HCT116 (cell line): ENCODE data around the gene TMC4. TPM values are rescaled to one million over a fixed set of nuclear protein-coding genes. Genes with fewer than 3 reads are reported as not detected.

Experiments
- ATAC-seq: fragments of 200-7000 bp; cut with Tn5 transposase; 2 replicates; pipeline ENCODE4 v1.9.1; 2020; ENCODE audit warnings: mild to moderate bottlenecking, moderate library complexity
- BruUV-seq: library from RNA; stranded (reverse); fragments of 400-500 nt; replicated peaks from 2 replicates; lab custom pipeline; 2021; lab: Mats Ljungman, UMichigan
- CTCF ChIA-PET: fragments of 300-600 bp; sonication (Branson Sonifier 250); formaldehyde crosslinking; loops from one replicate; lab custom pipeline; 2021; ENCODE audit warnings: antibody characterized with exemption; lab: Charles Lee
- POLR2A ChIA-PET: fragments of 300-600, 350-600 bp; sonication (Branson Sonifier 250); formaldehyde crosslinking; loops from one replicate; lab custom pipeline; 2021; ENCODE audit warnings: antibody characterized with exemption; lab: Charles Lee
- RAD21 ChIA-PET, 2 experiments: fragments of 300-600 bp; sonication (Branson Sonifier 250); formaldehyde crosslinking; loops; one replicate each; lab custom pipeline; 2023; ENCODE audit warnings: low total read pairs in 2 of 2; ENCODE audit not compliant: uncharacterized antibody in 2 of 2, unreplicated experiment in 2 of 2, low non-redundant PET in 1 of 2; lab: Charles Lee
- DNase-seq: peaks from one replicate; pipeline ENCODE4 v3.0.0-alpha.2; 2010; ENCODE audit warnings: low read depth, low spot score
- H2AFZ ChIP-seq: fragments of 200-600 bp; shearing (Covaris generic), sonication (generic); 2 replicates; pipeline ENCODE4 v1.6.1; 2017; ENCODE audit warnings: low read depth, mixed run types, mixed read lengths, antibody characterized with exemption, low read length; ENCODE audit not compliant: poor library complexity, severe bottlenecking
- H3K27ac ChIP-seq: 2 replicates; pipeline ENCODE4 v1.5.1; 2012; ENCODE audit warnings: low read depth, low read length
- H3K27me3 ChIP-seq: fragments of 200-600 bp; sonication (generic); 2 replicates; pipeline ENCODE4 v1.6.1; 2016; ENCODE audit warnings: mixed run types, low read length, mixed read lengths; ENCODE audit not compliant: insufficient read depth
- H3K36me3 ChIP-seq, 2 experiments: fragments of 200-500 bp in 1 of 2; fragments of 200-600 bp in 1 of 2; sonication (Bioruptor generic) in 1 of 2; sonication (generic) in 1 of 2; 2 replicates each; pipeline versions ENCODE4 v1.5.1 to v1.6.1; 2014 to 2016; ENCODE audit warnings: low read length in 2 of 2, inconsistent platforms in 1 of 2, mixed read lengths in 1 of 2, mixed run types in 1 of 2; ENCODE audit not compliant: insufficient read depth in 2 of 2, control insufficient read depth in 1 of 2
- H3K4me1 ChIP-seq, 2 experiments: fragments of 200-600 bp in 1 of 2; sonication (generic) in 1 of 2; 2 replicates each; pipeline versions ENCODE4 v1.5.1 to v1.6.1; 2012 to 2017; ENCODE audit warnings: low read length in 2 of 2, inconsistent platforms in 1 of 2, mild to moderate bottlenecking in 1 of 2, mixed read lengths in 1 of 2, mixed run types in 1 of 2, moderate library complexity in 1 of 2; ENCODE audit not compliant: insufficient read depth in 2 of 2, control insufficient read depth in 1 of 2
- H3K4me2 ChIP-seq: fragments of 200-600 bp; sonication (generic); 2 replicates; pipeline ENCODE4 v1.6.1; 2017; ENCODE audit warnings: mixed run types, low read length, mixed read lengths
- H3K4me3 ChIP-seq, 2 experiments: fragments of 200-600 bp in 1 of 2; sonication (generic) in 1 of 2; replicated peaks in 1 of 2; 2 replicates each; pipeline ENCODE4 v1.5.1; 2011 to 2016; ENCODE audit warnings: low read length in 2 of 2, control low read depth in 1 of 2, low read depth in 1 of 2, mild to moderate bottlenecking in 1 of 2, mixed read lengths in 1 of 2, mixed run types in 1 of 2
- H3K79me2 ChIP-seq: fragments of 200-600 bp; sonication (generic); 2 replicates; pipeline ENCODE4 v1.6.1; 2017; ENCODE audit warnings: mild to moderate bottlenecking, mixed run types, low read length, moderate library complexity, mixed read lengths; ENCODE audit not compliant: insufficient read depth
- H3K9ac ChIP-seq: fragments of 200-600 bp; sonication (generic); 2 replicates; pipeline ENCODE4 v1.6.1; 2016; ENCODE audit warnings: low read length, mixed read lengths
- H3K9me2 ChIP-seq: fragments of 200-600 bp; sonication (generic), shearing (Covaris generic); 2 replicates; pipeline ENCODE4 v1.6.1; 2017; ENCODE audit warnings: mixed run types, mild to moderate bottlenecking, moderate library complexity; ENCODE audit not compliant: insufficient read depth
- H3K9me3 ChIP-seq, 2 experiments: fragments of 200-500 bp in 1 of 2; fragments of 200-600 bp in 1 of 2; sonication (Bioruptor generic) in 1 of 2; sonication (generic) in 1 of 2; 2 replicates each; pipeline ENCODE4 v1.6.1; 2014 to 2017; ENCODE audit warnings: low read length in 2 of 2, mixed read lengths in 2 of 2, inconsistent platforms in 1 of 2, low read depth in 1 of 2, mild to moderate bottlenecking in 1 of 2, mixed run types in 1 of 2, moderate library complexity in 1 of 2; ENCODE audit not compliant: control insufficient read depth in 1 of 2, insufficient read depth in 1 of 2
- H4K20me1 ChIP-seq: fragments of 200-600 bp; sonication (generic), shearing (Covaris generic); 2 replicates; pipeline ENCODE4 v1.6.1; 2017; ENCODE audit warnings: mixed run types, mild to moderate bottlenecking, moderate library complexity; ENCODE audit not compliant: insufficient read depth
- CBX3 ChIP-seq: IDR thresholded peaks from 2 replicates; pipeline ENCODE4 v1.6.1; 2012; ENCODE audit warnings: low read depth
- CEBPB ChIP-seq: IDR thresholded peaks from 2 replicates; pipeline ENCODE4 v1.6.1; 2012; ENCODE audit warnings: low read depth
- EGR1 ChIP-seq: IDR thresholded peaks from 2 replicates; pipeline ENCODE4 v1.6.1; 2012; ENCODE audit warnings: low read depth
- JUND ChIP-seq: IDR thresholded peaks from 2 replicates; pipeline ENCODE4 v1.6.1; 2012
- POLR2AphosphoS5 ChIP-seq: IDR thresholded peaks from 2 replicates; pipeline ENCODE4 v1.6.1; 2011; ENCODE audit warnings: mild to moderate bottlenecking, low read depth, low read length, moderate library complexity
- SP1 ChIP-seq: IDR thresholded peaks from 2 replicates; pipeline ENCODE4 v1.6.1; 2012; ENCODE audit warnings: low read depth
- TCF7L2 ChIP-seq: IDR thresholded peaks from 2 replicates; pipeline ENCODE4 v1.7.0; 2011; ENCODE audit warnings: borderline replicate concordance, inconsistent platforms; ENCODE audit not compliant: insufficient read depth, insufficient read length; ENCODE audit errors: extremely low read depth
- YY1 ChIP-seq: IDR thresholded peaks from 2 replicates; pipeline ENCODE4 v1.6.1; 2011; ENCODE audit warnings: low read length, low read depth, moderate library complexity, mild to moderate bottlenecking; ENCODE audit not compliant: insufficient replicate concordance; ENCODE audit errors: extremely low read depth
- intact Hi-C: fragments of 100-400 bp; cut with micrococcal nuclease; formaldehyde crosslinking; loops from 2 replicates; pipeline ENCODE4 v1.10.0; 2022
- total RNA-seq: library from RNA; stranded (reverse); gene quantifications from one replicate; pipeline ENCODE4 v1.2.1, GENCODE V29; 2021; ENCODE audit not compliant: unreplicated experiment
- TF ChIP-seq, protein P1 (sequence below): IDR thresholded peaks from 2 replicates; pipeline ENCODE4 v1.6.1; 2012; ENCODE audit warnings: low read depth
- TF ChIP-seq, protein P2 (sequence below): IDR thresholded peaks from 2 replicates; pipeline ENCODE4 v1.6.1; 2011; ENCODE audit warnings: mild to moderate bottlenecking, low read length, moderate library complexity; ENCODE audit not compliant: insufficient replicate concordance; ENCODE audit errors: extremely low read depth

TMC4 gene
- total RNA-seq, 1 experiment from 2014 or later = 60.3 TPM

DNA sequence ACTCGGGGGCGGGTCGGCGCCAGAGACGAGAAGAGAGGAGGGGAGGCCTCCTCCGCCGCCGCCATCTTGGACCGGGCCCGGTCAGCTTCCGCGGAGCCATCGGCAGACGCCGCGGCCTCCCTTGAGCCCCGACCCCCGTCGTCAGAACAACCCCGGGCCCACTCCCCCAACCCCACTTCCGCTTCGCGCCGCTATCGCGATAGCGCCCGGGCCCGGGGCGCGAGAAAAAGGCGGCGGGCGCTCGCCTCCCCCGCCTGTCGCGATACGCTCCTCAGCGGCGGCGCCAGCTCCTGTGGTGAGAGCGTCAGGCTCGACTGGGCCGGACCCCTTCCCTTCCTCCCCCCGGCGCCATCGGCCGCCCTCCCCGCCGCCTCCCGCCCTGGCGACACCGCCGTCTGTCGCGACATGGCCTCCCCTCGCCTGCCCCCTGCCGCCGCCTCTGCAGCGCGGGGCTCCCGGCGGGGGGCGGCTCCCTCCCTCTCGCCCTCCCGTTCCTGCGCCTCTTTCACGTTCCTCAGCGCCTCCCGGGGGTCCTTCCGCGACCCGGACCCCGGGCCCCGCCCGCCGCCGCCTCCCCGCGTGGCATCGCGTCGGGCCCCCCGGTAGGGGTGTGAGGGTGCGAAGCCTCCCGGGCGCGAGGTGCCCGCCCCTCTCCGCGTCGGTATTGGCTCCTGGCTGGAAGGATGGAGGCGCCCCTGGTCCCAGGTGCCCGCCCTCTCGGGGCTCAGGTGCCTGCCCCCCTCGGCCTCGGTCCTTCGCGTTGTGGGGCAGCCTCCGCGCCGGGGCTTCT is 35.1 kb downstream of the TMC4 start, which contains the start of gene CNOT3 (continued):
- TF ChIP-seq, protein P1, sequence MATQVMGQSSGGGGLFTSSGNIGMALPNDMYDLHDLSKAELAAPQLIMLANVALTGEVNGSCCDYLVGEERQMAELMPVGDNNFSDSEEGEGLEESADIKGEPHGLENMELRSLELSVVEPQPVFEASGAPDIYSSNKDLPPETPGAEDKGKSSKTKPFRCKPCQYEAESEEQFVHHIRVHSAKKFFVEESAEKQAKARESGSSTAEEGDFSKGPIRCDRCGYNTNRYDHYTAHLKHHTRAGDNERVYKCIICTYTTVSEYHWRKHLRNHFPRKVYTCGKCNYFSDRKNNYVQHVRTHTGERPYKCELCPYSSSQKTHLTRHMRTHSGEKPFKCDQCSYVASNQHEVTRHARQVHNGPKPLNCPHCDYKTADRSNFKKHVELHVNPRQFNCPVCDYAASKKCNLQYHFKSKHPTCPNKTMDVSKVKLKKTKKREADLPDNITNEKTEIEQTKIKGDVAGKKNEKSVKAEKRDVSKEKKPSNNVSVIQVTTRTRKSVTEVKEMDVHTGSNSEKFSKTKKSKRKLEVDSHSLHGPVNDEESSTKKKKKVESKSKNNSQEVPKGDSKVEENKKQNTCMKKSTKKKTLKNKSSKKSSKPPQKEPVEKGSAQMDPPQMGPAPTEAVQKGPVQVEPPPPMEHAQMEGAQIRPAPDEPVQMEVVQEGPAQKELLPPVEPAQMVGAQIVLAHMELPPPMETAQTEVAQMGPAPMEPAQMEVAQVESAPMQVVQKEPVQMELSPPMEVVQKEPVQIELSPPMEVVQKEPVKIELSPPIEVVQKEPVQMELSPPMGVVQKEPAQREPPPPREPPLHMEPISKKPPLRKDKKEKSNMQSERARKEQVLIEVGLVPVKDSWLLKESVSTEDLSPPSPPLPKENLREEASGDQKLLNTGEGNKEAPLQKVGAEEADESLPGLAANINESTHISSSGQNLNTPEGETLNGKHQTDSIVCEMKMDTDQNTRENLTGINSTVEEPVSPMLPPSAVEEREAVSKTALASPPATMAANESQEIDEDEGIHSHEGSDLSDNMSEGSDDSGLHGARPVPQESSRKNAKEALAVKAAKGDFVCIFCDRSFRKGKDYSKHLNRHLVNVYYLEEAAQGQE = no peak
- TF ChIP-seq YY1 = peak; percentile 93

DNA sequence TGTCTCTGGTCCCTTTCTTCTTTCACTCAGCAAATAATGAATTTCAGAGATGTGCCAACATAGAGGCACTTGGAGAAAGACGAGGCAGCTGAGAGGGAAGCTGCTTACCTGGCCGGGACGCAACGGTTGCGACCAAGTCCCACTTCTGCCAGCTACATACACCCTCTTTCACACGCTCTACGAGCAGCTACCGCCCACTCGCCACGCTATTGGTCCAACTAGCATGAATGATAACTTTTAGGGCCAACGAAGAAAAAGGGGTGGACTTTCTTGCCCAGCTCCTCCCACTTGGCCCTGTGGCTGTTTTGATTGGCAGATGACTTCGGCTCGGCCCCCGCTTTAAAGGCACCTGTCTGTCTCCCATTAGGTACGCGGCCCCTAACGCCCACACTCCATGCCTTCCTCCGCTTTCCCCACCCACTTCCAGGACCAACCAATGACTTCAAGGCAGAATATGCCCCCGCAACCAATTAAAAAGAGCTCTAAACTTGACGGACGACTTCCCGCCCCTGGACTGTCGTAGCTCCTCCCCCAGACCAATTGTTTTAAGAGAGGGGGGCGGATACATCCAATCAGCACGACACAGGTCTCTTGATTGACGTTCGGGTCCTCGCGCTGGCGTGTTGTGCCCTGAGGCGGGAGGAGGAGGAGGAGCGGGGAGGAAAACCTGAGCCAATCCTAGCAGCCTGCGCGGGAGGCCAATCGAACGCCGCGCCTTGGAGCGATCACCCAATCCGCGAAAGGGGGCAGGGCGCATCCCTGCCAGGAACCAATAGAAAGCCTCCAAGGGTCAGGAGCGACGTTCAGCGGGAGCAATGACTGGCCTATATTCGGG is 35.9 kb downstream of the TMC4 start:
- H3K4me1 ChIP-seq = peaks cover 15 to 31% of the 10 kb centered on the region in 2 experiments
- H3K4me2 ChIP-seq = peak overlapping the region; percentile 98
- H3K36me3 ChIP-seq = peaks cover 11 to 14% of the 10 kb centered on the region in 2 experiments; a peak in 3 of 4 replicates
- peak overlapping the region; percentile 76 to 82 for H3K4me3 ChIP-seq
- intact Hi-C loops = loop anchor here (1.0 kb wide), 1 partner anchor 22 kb away; the partner anchor contains the start of gene LENG1
- no peaks in the 10 kb centered on the region for H3K9me2 ChIP-seq
- no peaks in the 10 kb centered on the region for H3K9me3 ChIP-seq
- CTCF ChIA-PET = interaction anchor here (0.6 to 1.4 kb wide), 14 partner anchors 32 to 344 kb away, joined by 3 to 11 read pairs (median 4); partner anchors contain the start of gene MBOAT7
- DNase-seq (peak; percentile 100), ATAC-seq (peak; percentile 84)
- H3K79me2 ChIP-seq = peaks cover 44% of the 10 kb centered on the region
- no TSS peak for BruUV-seq
- H3K27ac ChIP-seq = peak overlapping the region; percentile 25
- POLR2A ChIA-PET = interaction anchor here (0.9 to 2.0 kb wide), 18 partner anchors 11 to 327 kb away, joined by 3 to 26 read pairs (median 4); partner anchors contain the start of genes LENG1, MBOAT7, MYADM and PRPF31
- no peaks in the 10 kb centered on the region for H3K27me3 ChIP-seq
- RAD21 ChIA-PET = interaction anchor here in 1 of 2 experiments (0.6 kb wide), 2 partner anchors 95 to 328 kb away, joined by 3 read pairs; no protein-coding TSS in a partner anchor
- H3K9ac ChIP-seq = peak overlapping the region; percentile 96
- no peaks in the 10 kb centered on the region for H4K20me1 ChIP-seq
- H2AFZ ChIP-seq = peak overlapping the region; percentile 18
- no peak for TF ChIP-seq JUND
- TF ChIP-seq, protein P2, sequence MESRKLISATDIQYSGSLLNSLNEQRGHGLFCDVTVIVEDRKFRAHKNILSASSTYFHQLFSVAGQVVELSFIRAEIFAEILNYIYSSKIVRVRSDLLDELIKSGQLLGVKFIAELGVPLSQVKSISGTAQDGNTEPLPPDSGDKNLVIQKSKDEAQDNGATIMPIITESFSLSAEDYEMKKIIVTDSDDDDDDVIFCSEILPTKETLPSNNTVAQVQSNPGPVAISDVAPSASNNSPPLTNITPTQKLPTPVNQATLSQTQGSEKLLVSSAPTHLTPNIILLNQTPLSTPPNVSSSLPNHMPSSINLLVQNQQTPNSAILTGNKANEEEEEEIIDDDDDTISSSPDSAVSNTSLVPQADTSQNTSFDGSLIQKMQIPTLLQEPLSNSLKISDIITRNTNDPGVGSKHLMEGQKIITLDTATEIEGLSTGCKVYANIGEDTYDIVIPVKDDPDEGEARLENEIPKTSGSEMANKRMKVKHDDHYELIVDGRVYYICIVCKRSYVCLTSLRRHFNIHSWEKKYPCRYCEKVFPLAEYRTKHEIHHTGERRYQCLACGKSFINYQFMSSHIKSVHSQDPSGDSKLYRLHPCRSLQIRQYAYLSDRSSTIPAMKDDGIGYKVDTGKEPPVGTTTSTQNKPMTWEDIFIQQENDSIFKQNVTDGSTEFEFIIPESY = no peak
- TF ChIP-seq EGR1 = peak; percentile 98
- TF ChIP-seq CBX3 = no peak
- TF ChIP-seq CEBPB = no peak
- TF ChIP-seq POLR2AphosphoS5 = peak; percentile 90
- TF ChIP-seq SP1 = peak; percentile 97
- TF ChIP-seq, protein P1 = no peak
- TF ChIP-seq TCF7L2 = no peak
